Measurements from ENCODE around the gene JUND. TPM values are rescaled to one million over a fixed set of nuclear protein-coding genes. Genes with fewer than 3 reads are reported as not detected.

Gene JUND
- total RNA-seq, 1 donor from 2014 or later = 303 TPM

- intact Hi-C loops (cut with micrococcal nuclease) = no loop called here
These were observed 27.5 kb upstream of the JUND start for GRCh38 chr19:18308948-18309325.

DNA sequence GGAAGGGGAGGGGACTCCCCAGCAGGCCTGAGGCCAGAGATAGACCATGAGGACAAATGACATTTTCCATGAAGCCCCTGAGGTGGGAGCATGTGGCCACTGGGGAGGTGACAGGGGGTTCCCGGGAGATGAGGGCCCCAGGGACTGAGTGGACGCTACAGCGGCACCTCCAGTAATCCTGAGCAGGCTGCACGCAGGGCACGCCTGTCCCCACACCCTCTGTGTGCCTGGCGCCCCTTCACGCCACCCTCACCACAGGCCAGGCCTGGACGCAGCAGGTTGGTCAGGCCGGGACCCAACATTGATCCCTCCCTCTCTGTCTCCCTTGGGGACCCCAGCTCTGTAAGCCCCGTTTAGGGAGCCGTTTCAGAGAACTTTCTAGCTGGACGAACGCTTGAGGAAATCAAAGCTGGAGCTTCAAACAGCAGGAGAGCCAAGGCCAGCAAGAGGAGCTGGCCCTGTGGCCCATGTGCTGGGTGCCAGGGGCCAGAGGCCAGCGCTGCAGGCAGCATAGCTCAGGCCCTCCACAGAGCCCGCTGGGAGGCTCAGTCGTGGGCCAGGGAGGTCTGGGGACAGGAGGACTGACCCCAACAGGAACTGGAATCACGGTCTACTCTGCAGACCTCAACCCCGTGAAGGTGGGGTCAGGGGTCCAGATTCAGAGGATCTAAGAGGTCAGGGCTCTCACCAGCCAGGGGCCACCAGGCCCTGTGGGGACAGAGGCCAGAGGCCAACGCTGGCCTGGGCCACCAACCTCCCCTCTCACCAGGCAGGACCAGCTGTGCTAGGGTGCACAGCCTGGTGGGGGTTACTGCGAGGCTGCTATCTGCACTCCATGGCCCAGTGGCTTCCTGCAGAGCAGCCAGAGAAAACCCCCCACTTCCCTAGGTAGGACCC lies 26.9 kb upstream of the JUND start:
- intact Hi-C loops (cut with micrococcal nuclease) = no loop called here

DNA sequence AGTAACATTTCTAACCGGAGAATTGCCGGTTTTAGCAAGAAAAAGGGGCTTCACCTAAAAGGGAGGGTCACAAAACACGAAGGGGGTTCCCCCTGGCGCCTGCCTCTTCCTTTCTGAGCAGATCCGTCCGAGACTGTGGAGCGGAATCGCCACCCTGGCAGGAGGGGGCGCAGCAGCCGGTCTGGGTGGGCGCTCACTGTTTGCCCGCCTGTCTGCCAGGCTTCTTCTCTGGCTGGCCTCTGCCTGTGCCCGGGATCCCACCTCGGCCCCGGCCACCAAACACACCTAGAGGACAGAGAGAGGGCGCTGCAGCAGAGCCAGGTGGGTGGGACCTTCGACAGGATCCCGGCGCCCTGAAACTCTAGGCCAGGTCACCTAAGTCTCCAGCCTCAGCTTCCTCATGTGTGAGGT lies 25.9 kb upstream of the JUND start:
- intact Hi-C loops (cut with micrococcal nuclease) = no loop called here

- intact Hi-C loops (cut with micrococcal nuclease) = no loop called here
These were observed 25.5 kb upstream of the JUND start for GRCh38 chr19:18306888-18307260.

- intact Hi-C loops (cut with micrococcal nuclease) = no loop called here
These were observed 24.9 kb upstream of the JUND start for GRCh38 chr19:18306209-18306887.

DNA sequence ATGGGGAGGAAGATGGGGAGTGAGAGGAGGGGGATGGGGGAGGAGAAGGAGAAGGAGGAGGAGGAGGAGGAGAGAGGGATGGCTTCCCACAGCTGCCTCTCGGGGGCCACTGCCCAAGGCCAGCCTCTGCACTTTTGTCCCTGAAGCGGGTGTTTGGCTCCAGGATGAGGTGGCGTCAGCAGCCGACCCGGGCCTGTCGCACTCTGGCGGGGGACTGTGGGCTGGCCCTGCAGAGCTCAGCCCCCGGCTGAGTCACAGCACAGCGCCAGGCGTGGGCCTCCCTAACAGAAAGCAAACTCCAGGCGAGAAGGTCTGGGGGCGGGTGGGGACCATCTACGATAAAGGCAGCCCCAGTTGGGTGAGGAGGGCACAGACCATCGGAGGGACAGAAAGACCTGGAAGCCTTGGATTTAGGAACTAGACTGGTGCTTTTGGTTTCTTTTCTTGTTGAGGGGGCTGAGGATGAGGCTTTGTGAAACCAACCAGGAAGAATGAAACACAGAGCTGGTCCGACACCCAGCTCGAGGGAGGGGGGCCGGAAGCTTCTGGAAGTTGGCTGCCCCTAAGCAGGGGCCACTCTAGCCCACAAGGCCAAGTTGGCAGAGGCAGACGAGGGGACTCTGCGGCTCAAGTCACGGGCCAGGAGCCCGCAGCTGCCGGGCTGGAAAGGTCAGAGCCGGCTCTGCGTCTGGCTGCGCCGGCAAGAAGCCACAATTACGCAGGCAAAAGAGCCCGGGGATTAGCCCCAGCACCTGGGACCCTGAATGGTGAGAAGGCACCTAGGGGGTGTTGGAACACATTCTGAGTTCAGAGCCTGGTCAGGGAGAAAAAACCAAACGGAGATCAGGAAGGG lies 23.3 kb upstream of the JUND start:
- intact Hi-C loops (cut with micrococcal nuclease) = loop anchor here (1.0 kb wide), 5 partner anchors 13 to 24 kb away; partner anchors contain the start of gene LSM4

GRCh38 chr19:18304208-18304457 lies 22.7 kb upstream of the JUND start:
- intact Hi-C loops (cut with micrococcal nuclease) = loop anchor here (1.0 kb wide), 4 partner anchors 13 to 22 kb away; partner anchors contain the start of gene LSM4

DNA sequence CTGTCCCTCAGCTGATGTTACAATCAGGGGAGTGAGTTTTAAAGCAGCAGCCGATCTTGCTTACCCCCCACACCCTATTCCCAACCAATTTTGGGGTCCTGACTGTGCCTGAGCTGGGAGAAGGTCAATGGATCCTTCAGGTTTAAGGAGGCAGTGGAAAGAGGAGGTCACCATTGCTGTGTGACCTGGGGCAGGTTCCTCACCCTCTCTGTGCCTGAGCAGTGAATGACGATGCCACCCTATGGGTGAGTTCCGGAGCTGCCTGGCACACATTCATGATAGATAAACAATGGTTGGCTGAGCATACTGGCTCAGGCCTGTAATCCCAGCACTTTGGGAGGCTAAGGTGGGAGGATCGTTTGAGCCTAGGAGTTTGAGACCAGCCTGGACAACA lies 20.3 kb upstream of the JUND start:
- intact Hi-C loops (cut with micrococcal nuclease) = no loop called here

DNA sequence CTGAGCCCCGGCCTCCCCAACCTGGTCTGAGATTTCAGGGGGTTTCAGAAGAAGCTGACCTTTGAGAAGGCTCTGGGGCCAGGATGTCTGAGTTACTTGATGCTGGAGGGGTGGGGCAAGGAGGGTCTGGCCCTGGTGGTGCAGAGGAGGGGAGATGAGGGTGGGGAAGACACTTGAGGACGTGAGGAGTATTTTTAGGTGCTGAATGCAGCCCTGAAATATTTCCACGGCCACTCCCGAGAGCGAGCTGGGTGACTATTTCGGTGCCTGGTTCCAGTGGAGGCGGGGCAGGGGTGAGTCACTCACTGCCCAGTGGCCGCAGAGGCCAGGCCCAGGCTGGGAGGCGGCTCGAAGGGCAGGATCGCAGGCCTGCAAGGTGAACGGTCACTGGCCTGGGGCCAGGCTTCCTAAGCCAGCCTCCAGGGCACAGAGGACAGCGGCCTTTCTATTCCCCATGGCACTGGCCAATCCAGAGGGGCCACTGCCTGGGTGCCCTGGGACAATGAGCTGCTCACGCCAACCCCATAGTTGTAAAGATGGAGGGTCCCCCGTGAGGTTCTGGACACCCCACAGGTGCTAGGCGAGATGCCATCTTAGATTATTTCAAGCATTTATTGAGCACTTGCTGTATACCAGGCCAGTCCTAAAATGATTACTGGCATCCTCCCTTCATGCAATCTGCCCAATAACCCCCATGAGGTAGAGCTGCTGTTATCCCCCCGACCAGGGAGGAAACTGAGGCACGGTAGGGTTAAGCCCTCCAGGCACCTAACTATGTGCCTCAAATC lies 19.7 kb upstream of the JUND start:
- intact Hi-C loops (cut with micrococcal nuclease) = no loop called here

- intact Hi-C loops (cut with micrococcal nuclease) = no loop called here
These were observed 18.2 kb upstream of the JUND start for GRCh38 chr19:18299654-18300053.

- intact Hi-C loops (cut with micrococcal nuclease) = no loop called here
These were observed 17.2 kb upstream of the JUND start for GRCh38 chr19:18298601-18299000.

DNA sequence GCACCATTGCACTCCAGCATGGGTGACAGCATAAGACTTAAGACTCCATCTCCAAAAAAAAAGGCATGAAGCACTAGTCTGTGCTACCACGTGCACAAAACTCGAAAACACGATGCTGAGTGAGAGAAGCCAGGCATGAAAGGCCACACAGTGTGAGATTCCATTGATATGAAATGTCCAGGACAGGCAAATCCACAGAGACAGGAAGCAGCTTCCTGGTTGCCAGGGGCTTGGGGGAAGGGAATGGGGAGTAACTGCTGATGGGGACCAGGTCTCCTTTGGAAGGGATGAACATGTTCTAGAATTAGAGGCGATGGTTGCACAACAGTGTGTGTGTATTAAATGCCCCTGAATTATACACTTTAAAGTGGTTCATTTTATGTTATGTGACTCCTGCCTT lies 15.9 kb upstream of the JUND start:
- intact Hi-C loops (cut with micrococcal nuclease) = no loop called here

DNA sequence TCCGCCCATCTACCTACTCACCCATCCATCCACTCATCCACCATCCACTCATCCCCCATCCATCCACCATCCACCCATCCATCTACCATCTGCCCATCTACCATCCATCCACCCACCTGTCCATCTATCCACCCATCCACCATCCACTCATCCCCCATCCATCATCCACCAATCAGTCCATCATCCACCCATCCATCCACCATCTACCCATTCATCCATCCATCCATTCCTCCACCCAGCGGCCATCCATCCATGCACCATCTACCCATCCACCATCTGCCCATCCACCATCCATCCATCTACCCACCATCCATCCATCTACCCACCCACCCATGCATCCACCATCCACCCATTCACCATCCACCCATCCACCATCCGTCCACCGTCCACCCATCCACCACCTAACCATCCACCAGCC lies 13.6 kb upstream of the JUND start:
- intact Hi-C loops (cut with micrococcal nuclease) = loop anchor here (2.0 kb wide), 1 partner anchor 14 kb away; the partner anchor contains the start of gene JUND

DNA sequence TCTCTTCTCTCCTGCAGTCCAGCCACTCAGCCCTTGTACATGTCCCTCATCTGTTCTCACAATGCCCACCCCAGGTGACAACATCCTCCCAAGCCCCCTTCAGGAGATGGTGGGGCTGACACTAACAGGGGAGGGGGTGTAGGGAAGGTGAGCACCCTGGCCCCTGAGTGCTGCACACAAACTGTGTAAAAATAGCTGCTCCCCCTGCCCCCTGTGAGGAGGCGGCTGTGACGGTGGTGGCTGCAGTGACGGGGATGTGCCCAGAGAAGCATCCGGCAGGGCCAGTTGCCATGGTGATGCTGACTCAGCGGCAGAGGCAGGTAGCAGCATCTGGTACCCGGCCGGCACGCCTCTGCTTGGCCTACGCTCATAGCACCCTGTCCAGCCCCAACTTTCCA lies 13.0 kb upstream of the JUND start:
- intact Hi-C loops (cut with micrococcal nuclease) = loop anchor here (1.0 to 2.0 kb wide), 2 partner anchors 9 to 14 kb away; partner anchors contain the start of gene JUND

GRCh38 chr19:18293642-18294466 lies 12.4 kb upstream of the JUND start:
- intact Hi-C loops (cut with micrococcal nuclease) = loop anchor here (1.0 to 2.0 kb wide), 2 partner anchors 9 to 13 kb away; partner anchors contain the start of gene JUND

DNA sequence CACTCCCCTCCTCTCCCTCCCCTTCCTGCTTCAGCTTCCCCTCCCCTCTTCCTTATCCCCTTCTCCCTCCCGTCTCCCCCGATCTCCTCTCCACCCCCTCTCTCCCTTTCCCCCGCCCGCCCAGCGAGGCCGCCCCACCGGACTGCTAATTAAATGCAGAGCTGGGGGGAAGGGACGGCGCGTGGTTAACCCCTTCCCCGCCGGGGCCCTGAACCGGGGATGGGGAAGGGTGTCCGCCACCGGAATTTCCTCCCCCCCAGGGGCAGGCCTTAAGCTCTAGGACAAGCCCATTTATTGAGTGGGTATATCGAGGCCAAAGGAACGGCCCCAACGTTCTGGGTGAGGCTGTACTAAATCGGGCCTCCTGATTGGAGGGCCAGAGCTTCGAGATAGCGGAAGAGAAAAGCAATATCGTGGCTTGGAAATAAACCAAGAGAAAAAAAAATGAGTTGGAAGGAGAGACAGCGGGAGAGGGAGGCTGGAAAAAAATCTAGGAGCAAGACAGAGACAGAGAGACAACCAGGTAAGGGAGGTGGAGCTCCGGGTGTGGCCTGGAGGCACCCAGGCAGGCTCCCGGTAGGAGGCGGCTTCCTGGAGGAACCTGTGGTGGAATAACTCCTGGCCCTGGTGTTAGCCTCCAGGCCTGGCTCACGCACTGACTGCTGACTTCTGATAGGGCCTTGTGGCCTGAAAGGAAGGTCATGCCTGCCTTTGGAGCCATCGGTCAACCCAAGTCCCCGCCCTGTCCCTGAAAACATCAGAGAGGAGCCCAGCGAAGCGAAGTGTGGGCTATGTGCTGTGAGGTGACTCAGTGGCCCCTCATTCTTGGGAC lies 11.6 kb upstream of the JUND start:
- intact Hi-C loops (cut with micrococcal nuclease) = no loop called here

- intact Hi-C loops (cut with micrococcal nuclease) = no loop called here
These were observed 11.0 kb upstream of the JUND start for GRCh38 chr19:18292462-18292809.

DNA sequence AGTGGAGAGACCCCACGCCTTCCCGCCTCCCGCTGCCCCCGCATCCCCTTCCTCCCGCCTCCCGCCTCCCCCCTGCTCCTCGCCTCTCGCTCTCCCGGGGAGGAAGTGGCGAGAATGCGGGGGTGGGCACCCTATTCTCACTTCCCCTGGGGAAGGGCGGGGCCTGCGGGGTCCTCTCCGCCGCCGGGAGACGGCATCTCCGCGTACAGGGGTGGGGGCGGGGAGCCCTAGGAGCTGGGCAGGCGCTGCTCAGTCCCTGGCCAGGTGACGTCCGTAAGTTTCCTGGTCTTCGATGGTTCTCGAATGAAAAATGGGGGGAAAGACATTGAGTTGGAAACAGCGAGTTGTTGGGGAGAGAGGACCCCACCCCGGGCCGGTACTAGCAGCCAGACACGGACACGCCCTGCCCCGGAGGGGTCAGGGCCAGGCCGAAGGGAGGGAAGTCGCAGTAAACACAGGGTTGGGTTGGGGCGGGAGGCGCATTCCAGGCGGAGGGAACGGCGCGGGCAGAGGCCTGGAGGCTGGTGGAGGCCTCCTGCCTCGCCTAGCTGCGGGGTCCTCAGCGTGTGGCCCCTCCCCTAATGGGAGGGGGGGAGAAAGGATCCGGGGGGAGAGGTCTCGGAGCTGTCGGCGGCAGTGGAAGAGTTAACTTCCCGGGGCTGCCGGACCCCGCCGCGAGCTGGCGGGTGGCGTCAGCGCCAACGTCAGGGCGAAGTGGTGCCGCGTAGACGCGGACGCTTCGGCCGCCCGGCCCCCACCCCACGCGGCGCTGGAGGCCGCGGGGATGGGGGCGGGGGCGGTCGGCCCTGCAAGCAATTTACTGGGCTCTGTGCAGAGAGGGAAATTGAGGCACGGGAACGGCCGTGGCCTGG lies 10.4 kb upstream of the JUND start:
- intact Hi-C loops (cut with micrococcal nuclease) = no loop called here

Measured in T-helper 1 cell treated with Interleukin-12 subunit alpha and Interleukin-12 subunit beta and Interleukin-4 antibody, amounts not matched to agents 30 ng/mL and 1 ng/mL, for 36 hours (primary cell).